HCT116 (cell line): Measurements from ENCODE around the gene GGA1. TPM values are rescaled to one million over a fixed set of nuclear protein-coding genes. Genes with fewer than 3 reads are reported as not detected.

Experiments used
- ATAC-seq: fragments of 200-7000 bp; cut with Tn5 transposase; 2 replicates; pipeline ENCODE4 v1.9.1; 2020; ENCODE audit warnings: mild to moderate bottlenecking, moderate library complexity
- BruUV-seq: library from RNA; stranded (reverse); fragments of 400-500 nt; replicated peaks from 2 replicates; lab custom pipeline; 2021; lab: Mats Ljungman, UMichigan
- CTCF ChIA-PET: fragments of 300-600 bp; sonication (Branson Sonifier 250); formaldehyde crosslinking; loops from one replicate; lab custom pipeline; 2021; ENCODE audit warnings: antibody characterized with exemption; lab: Charles Lee
- POLR2A ChIA-PET: fragments of 300-600, 350-600 bp; sonication (Branson Sonifier 250); formaldehyde crosslinking; loops from one replicate; lab custom pipeline; 2021; ENCODE audit warnings: antibody characterized with exemption; lab: Charles Lee
- RAD21 ChIA-PET, 2 experiments: fragments of 300-600 bp; sonication (Branson Sonifier 250); formaldehyde crosslinking; loops; one replicate each; lab custom pipeline; 2023; ENCODE audit warnings: low total read pairs in 2 of 2; ENCODE audit not compliant: uncharacterized antibody in 2 of 2, unreplicated experiment in 2 of 2, low non-redundant PET in 1 of 2; lab: Charles Lee
- DNase-seq: peaks from one replicate; pipeline ENCODE4 v3.0.0-alpha.2; 2010; ENCODE audit warnings: low read depth, low spot score
- H2AFZ ChIP-seq: fragments of 200-600 bp; shearing (Covaris generic), sonication (generic); 2 replicates; pipeline ENCODE4 v1.6.1; 2017; ENCODE audit warnings: low read depth, mixed run types, mixed read lengths, antibody characterized with exemption, low read length; ENCODE audit not compliant: poor library complexity, severe bottlenecking
- H3K27ac ChIP-seq: 2 replicates; pipeline ENCODE4 v1.5.1; 2012; ENCODE audit warnings: low read depth, low read length
- H3K27me3 ChIP-seq: fragments of 200-600 bp; sonication (generic); 2 replicates; pipeline ENCODE4 v1.6.1; 2016; ENCODE audit warnings: mixed run types, low read length, mixed read lengths; ENCODE audit not compliant: insufficient read depth
- H3K36me3 ChIP-seq, 2 experiments: fragments of 200-500 bp in 1 of 2; fragments of 200-600 bp in 1 of 2; sonication (Bioruptor generic) in 1 of 2; sonication (generic) in 1 of 2; 2 replicates each; pipeline versions ENCODE4 v1.5.1 to v1.6.1; 2014 to 2016; ENCODE audit warnings: low read length in 2 of 2, inconsistent platforms in 1 of 2, mixed read lengths in 1 of 2, mixed run types in 1 of 2; ENCODE audit not compliant: insufficient read depth in 2 of 2, control insufficient read depth in 1 of 2
- H3K4me1 ChIP-seq, 2 experiments: fragments of 200-600 bp in 1 of 2; sonication (generic) in 1 of 2; 2 replicates each; pipeline versions ENCODE4 v1.5.1 to v1.6.1; 2012 to 2017; ENCODE audit warnings: low read length in 2 of 2, inconsistent platforms in 1 of 2, mild to moderate bottlenecking in 1 of 2, mixed read lengths in 1 of 2, mixed run types in 1 of 2, moderate library complexity in 1 of 2; ENCODE audit not compliant: insufficient read depth in 2 of 2, control insufficient read depth in 1 of 2
- H3K4me2 ChIP-seq: fragments of 200-600 bp; sonication (generic); 2 replicates; pipeline ENCODE4 v1.6.1; 2017; ENCODE audit warnings: mixed run types, low read length, mixed read lengths
- H3K4me3 ChIP-seq, 2 experiments: fragments of 200-600 bp in 1 of 2; sonication (generic) in 1 of 2; replicated peaks in 1 of 2; 2 replicates each; pipeline ENCODE4 v1.5.1; 2011 to 2016; ENCODE audit warnings: low read length in 2 of 2, control low read depth in 1 of 2, low read depth in 1 of 2, mild to moderate bottlenecking in 1 of 2, mixed read lengths in 1 of 2, mixed run types in 1 of 2
- H3K79me2 ChIP-seq: fragments of 200-600 bp; sonication (generic); 2 replicates; pipeline ENCODE4 v1.6.1; 2017; ENCODE audit warnings: mild to moderate bottlenecking, mixed run types, low read length, moderate library complexity, mixed read lengths; ENCODE audit not compliant: insufficient read depth
- H3K9ac ChIP-seq: fragments of 200-600 bp; sonication (generic); 2 replicates; pipeline ENCODE4 v1.6.1; 2016; ENCODE audit warnings: low read length, mixed read lengths
- H3K9me2 ChIP-seq: fragments of 200-600 bp; sonication (generic), shearing (Covaris generic); 2 replicates; pipeline ENCODE4 v1.6.1; 2017; ENCODE audit warnings: mixed run types, mild to moderate bottlenecking, moderate library complexity; ENCODE audit not compliant: insufficient read depth
- H3K9me3 ChIP-seq, 2 experiments: fragments of 200-500 bp in 1 of 2; fragments of 200-600 bp in 1 of 2; sonication (Bioruptor generic) in 1 of 2; sonication (generic) in 1 of 2; 2 replicates each; pipeline ENCODE4 v1.6.1; 2014 to 2017; ENCODE audit warnings: low read length in 2 of 2, mixed read lengths in 2 of 2, inconsistent platforms in 1 of 2, low read depth in 1 of 2, mild to moderate bottlenecking in 1 of 2, mixed run types in 1 of 2, moderate library complexity in 1 of 2; ENCODE audit not compliant: control insufficient read depth in 1 of 2, insufficient read depth in 1 of 2
- H4K20me1 ChIP-seq: fragments of 200-600 bp; sonication (generic), shearing (Covaris generic); 2 replicates; pipeline ENCODE4 v1.6.1; 2017; ENCODE audit warnings: mixed run types, mild to moderate bottlenecking, moderate library complexity; ENCODE audit not compliant: insufficient read depth
- CTCF ChIP-seq, 3 experiments: fragments of 200-600 bp in 1 of 3; sonication (generic) in 1 of 3; IDR thresholded peaks in 2 of 3; conservative IDR thresholded peaks in 1 of 3; 2 replicates each; pipeline ENCODE4 v1.5.1; 2012 to 2017; ENCODE audit warnings: low read depth in 2 of 3, low read length in 2 of 3, antibody characterized with exemption in 1 of 3, borderline replicate concordance in 1 of 3, control low read depth in 1 of 3, mild to moderate bottlenecking in 1 of 3, mixed read lengths in 1 of 3, mixed run types in 1 of 3, moderate library complexity in 1 of 3; ENCODE audit not compliant: insufficient read depth in 1 of 3
- EGR1 ChIP-seq: IDR thresholded peaks from 2 replicates; pipeline ENCODE4 v1.6.1; 2012; ENCODE audit warnings: low read depth
- ELF1 ChIP-seq: IDR thresholded peaks from 2 replicates; pipeline ENCODE4 v1.6.1; 2012; ENCODE audit warnings: low read depth, borderline replicate concordance
- JUND ChIP-seq: IDR thresholded peaks from 2 replicates; pipeline ENCODE4 v1.6.1; 2012
- POLR2AphosphoS5 ChIP-seq: IDR thresholded peaks from 2 replicates; pipeline ENCODE4 v1.6.1; 2011; ENCODE audit warnings: mild to moderate bottlenecking, low read depth, low read length, moderate library complexity
- TCF7L2 ChIP-seq: IDR thresholded peaks from 2 replicates; pipeline ENCODE4 v1.7.0; 2011; ENCODE audit warnings: borderline replicate concordance, inconsistent platforms; ENCODE audit not compliant: insufficient read depth, insufficient read length; ENCODE audit errors: extremely low read depth
- intact Hi-C: fragments of 100-400 bp; cut with micrococcal nuclease; formaldehyde crosslinking; loops from 2 replicates; pipeline ENCODE4 v1.10.0; 2022
- total RNA-seq: library from RNA; stranded (reverse); gene quantifications from one replicate; pipeline ENCODE4 v1.2.1, GENCODE V29; 2021; ENCODE audit not compliant: unreplicated experiment

GGA1 gene
- total RNA-seq, 1 experiment from 2014 or later, result 89.8 TPM

- TSS peak; percentile 42 for BruUV-seq
Measured at GRCh38 chr22:37561212-37562048, 47.2 kb upstream of the GGA1 start.

More at GRCh38 chr22:37561212-37562048, 47.2 kb upstream of the GGA1 start:
- ChIA-PET RAD21 (interaction anchor here in 1 of 2 experiments (0.8 kb wide), 1 partner anchor 9 kb away, joined by 4 read pairs; no protein-coding TSS in a partner anchor), CTCF (interaction anchor here (0.5 to 10.7 kb wide), 8 partner anchors 9 to 992 kb away, joined by 3 to 238 read pairs (median 4); no protein-coding TSS in a partner anchor), POLR2A (interaction anchor here (1.0 to 1.3 kb wide), 3 partner anchors 16 to 36 kb away, joined by 3 to 6 read pairs (median 4); no protein-coding TSS in a partner anchor)
- peak; percentile 49 for ATAC-seq
- Histone ChIP-seq H3K9ac (peak overlapping the region; percentile 95), H3K79me2 (peaks cover 61% of the 10 kb centered on the region), H3K9me2 (no peaks in the 10 kb centered on the region), H3K27me3 (no peaks in the 10 kb centered on the region), H4K20me1 (no peaks in the 10 kb centered on the region), H3K4me2 (peak overlapping the region; percentile 91), H3K36me3 (peaks cover 0 to 24% of the 10 kb centered on the region in 2 experiments; a peak in 1 of 4 replicates), H2AFZ (no peak overlapping the region), H3K4me3 (peak overlapping the region; percentile 82 to 90), H3K9me3 (no peaks in the 10 kb centered on the region), H3K27ac (peak overlapping the region; percentile 99), H3K4me1 (peaks cover 50 to 74% of the 10 kb centered on the region in 2 experiments)
- DNase-seq, result peak; percentile 73
- intact Hi-C loops, result no loop called here
- TF ChIP-seq POLR2AphosphoS5, result peak; percentile 37
- no peak for TF ChIP-seq ELF1
- TF ChIP-seq EGR1, result no peak
- no peak for TF ChIP-seq JUND
- TF ChIP-seq CTCF (IDR thresholded peaks at IDR 0.05 in 2 of 3, conservative IDR thresholded peaks at IDR 0.05 in 1 of 3; ENCODE audit: borderline replicate concordance in 1 of 3, insufficient read depth in 1 of 3, low read depth in 2 of 3, low read length in 2 of 3), result peak in 2 of 3 experiments; percentile 80 to 81; a peak in 4 of 6 replicates
- TF ChIP-seq TCF7L2, result peak; percentile 27
